NCI-H526 treated with DMSO at 0.1 percent for 48 hours (cell line): ENCODE data around the gene HTR3D.
"Not testable (repeated sequence)": the region's sequence is repeated elsewhere in the genome, so short reads cannot be mapped to it uniquely, and the experiment has no call there.

ENCODE experiments used
- DNase-seq: peaks from one replicate; lab custom pipeline; 2025; lab: John Stamatoyannopoulos, UW

The HTR3D gene

GRCh38 chr3:184068344-184068743 is 36.8 kb downstream of the HTR3D start:
- no peak for DNase-seq

GRCh38 chr3:184071142-184071541 is 39.6 kb downstream of the HTR3D start:
- DNase-seq: not testable (repeated sequence)

- DNase-seq: no peak
Measured at GRCh38 chr3:184073621-184074020, 42.1 kb downstream of the HTR3D start.

GRCh38 chr3:184075901-184076300 is 44.4 kb downstream of the HTR3D start:
- no peak for DNase-seq

GRCh38 chr3:184077881-184078280 is 46.3 kb downstream of the HTR3D start:
- no peak for DNase-seq

- no peak for DNase-seq
Measured at GRCh38 chr3:184078851-184079250, 47.3 kb downstream of the HTR3D start.

- DNase-seq: no peak
Measured at GRCh38 chr3:184081116-184081830, 49.7 kb downstream of the HTR3D start.

GRCh38 chr3:184082034-184082433 is 50.5 kb downstream of the HTR3D start:
- no peak for DNase-seq

- no peak for DNase-seq
Measured at GRCh38 chr3:184082465-184082864, 50.9 kb downstream of the HTR3D start.

GRCh38 chr3:184085389-184085852 is 53.9 kb downstream of the HTR3D start:
- no peak for DNase-seq
